Psoas muscle (tissue), 8 donors: Measurements from ENCODE around the gene SHROOM3. TPM values are rescaled to one million over a fixed set of nuclear protein-coding genes. Genes with fewer than 3 reads are reported as not detected.

Source experiments
- ATAC-seq, 4 donors: fragments of 200-7000 bp; cut with Tn5 transposase; one replicate each; pipeline ENCODE4 v1.9.1; 2020; ENCODE audit warnings: moderate library complexity in 3 of 4, mild to moderate bottlenecking in 2 of 4
- DNase-seq, 2 donors: peaks; one replicate each; pipeline ENCODE4 v3.0.0-alpha.2; 2020
- H3K27ac ChIP-seq: fragments of 200-600 bp; one replicate; pipeline ENCODE4 v1.8.0; 2022
- H3K27me3 ChIP-seq, 3 donors: fragments of 200-600 bp in 1 of 3; one replicate each; pipeline versions ENCODE4 v1.6.1 to v1.8.0; 2013 to 2022; ENCODE audit warnings: low read length in 2 of 3, mild to moderate bottlenecking in 2 of 3, moderate library complexity in 1 of 3; ENCODE audit not compliant: insufficient read depth in 3 of 3
- H3K36me3 ChIP-seq, 2 donors: fragments of 200-600 bp in 1 of 2; one replicate each; pipeline versions ENCODE4 v1.6.1 to v1.8.0; 2013 to 2022; ENCODE audit warnings: low read depth in 1 of 2, mild to moderate bottlenecking in 1 of 2, moderate library complexity in 1 of 2; ENCODE audit not compliant: insufficient read depth in 1 of 2
- H3K4me1 ChIP-seq: fragments of 200-600 bp; one replicate; pipeline ENCODE4 v1.8.0; 2022
- H3K4me3 ChIP-seq: fragments of 200-600 bp; one replicate; pipeline ENCODE4 v1.8.0; 2022; ENCODE audit warnings: mild to moderate bottlenecking
- H3K9me3 ChIP-seq: fragments of 200-600 bp; one replicate; pipeline ENCODE4 v1.8.0; 2022
- WGBS, 3 donors: extraction: QIAGEN DNeasy Blood & Tissue Kit; methylation state at CpG; one replicate each; pipeline versions ENCODE4 v1.1.6 to v1.1.7; 2013; 5-methylcytosine and 5-hydroxymethylcytosine counted together
- intact Hi-C, 2 donors: fragments of 100-400 bp; cut with DNase I; formaldehyde crosslinking; loops; one replicate each; pipeline versions ENCODE4 v1.11.0 to v1.14.2; 2022
- polyA plus RNA-seq, 3 donors: library from polyadenylated mRNA; stranded (reverse); fragments of 200-250 nt; gene quantifications; one replicate each; pipeline ENCODE4 v1.2.3, GENCODE V29; 2013
- total RNA-seq, 4 donors: library from RNA; stranded (reverse); fragmentation: NEBNext Ultra II Directional in 2 of 4; extraction: Animal tissue kit (Norgen Biotek cat#: 25700) in 2 of 4; gene quantifications; one replicate each; pipeline versions ENCODE4 v1.2.1 to v1.2.4, GENCODE V29; 2021 to 2023
- TF ChIP-seq, protein P1 (sequence below): fragments of 200-600 bp; IDR thresholded peaks from one replicate; pipeline ENCODE4 v1.8.0; 2022; ENCODE audit warnings: antibody characterized with exemption
- donor health status: healthy with polysubstance abuse.
- donor health status: DM: no; HTN: no; CAD: no; lungs with moderate emphysema.
- donor health status: Bipolar disorder and iron deficiency.
- donor health status: healthy.
- donor health status: DM: yes; HTN: yes; CAD: no.
- donor health status: DM: no; HTN: no; CAD: no.
- donor health status: DM: no; HTN: no; CAD: no.
- donor health status: DM: yes; HTN: yes; CAD: no.

Gene SHROOM3
- total and polyA plus RNA-seq, 7 donors = 0.01 to 0.79 (median 0.06) TPM

DNA sequence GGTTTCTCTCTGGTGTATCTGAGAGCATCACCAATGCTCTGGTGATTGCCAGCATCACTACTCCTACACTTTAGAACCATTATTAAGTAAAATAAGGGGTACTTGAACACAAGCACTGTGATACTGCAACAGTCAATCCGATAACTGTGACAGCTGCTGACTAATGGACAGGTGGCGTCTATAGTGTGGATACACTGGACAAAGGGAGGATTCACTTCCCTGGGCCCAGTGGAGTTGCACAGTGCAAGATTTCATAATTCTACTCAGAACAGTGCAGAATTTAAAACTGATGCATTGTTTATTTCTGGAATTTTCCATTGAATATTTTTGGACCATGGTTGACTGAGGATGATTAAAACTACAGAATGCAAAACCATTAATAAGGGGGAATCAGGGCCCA, 97.8 kb downstream of the SHROOM3 start:
- DNase-seq (no peak), ATAC-seq (no peak)
- TF ChIP-seq, protein P1, sequence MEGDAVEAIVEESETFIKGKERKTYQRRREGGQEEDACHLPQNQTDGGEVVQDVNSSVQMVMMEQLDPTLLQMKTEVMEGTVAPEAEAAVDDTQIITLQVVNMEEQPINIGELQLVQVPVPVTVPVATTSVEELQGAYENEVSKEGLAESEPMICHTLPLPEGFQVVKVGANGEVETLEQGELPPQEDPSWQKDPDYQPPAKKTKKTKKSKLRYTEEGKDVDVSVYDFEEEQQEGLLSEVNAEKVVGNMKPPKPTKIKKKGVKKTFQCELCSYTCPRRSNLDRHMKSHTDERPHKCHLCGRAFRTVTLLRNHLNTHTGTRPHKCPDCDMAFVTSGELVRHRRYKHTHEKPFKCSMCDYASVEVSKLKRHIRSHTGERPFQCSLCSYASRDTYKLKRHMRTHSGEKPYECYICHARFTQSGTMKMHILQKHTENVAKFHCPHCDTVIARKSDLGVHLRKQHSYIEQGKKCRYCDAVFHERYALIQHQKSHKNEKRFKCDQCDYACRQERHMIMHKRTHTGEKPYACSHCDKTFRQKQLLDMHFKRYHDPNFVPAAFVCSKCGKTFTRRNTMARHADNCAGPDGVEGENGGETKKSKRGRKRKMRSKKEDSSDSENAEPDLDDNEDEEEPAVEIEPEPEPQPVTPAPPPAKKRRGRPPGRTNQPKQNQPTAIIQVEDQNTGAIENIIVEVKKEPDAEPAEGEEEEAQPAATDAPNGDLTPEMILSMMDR = no peak
- Histone ChIP-seq H3K9me3 (no peaks in the 10 kb centered on the region), H3K27me3 (no peaks in the 10 kb centered on the region), H3K27ac (no peak overlapping the region), H3K4me3 (no peak overlapping the region), H3K36me3 (no peaks in the 10 kb centered on the region), H3K4me1 (no peaks in the 10 kb centered on the region)
- 29 to 47% (median 37%) methylated on average over 2 of the region's 2 CpGs for WGBS, 3 donors
- intact Hi-C loops = no loop called here

DNA sequence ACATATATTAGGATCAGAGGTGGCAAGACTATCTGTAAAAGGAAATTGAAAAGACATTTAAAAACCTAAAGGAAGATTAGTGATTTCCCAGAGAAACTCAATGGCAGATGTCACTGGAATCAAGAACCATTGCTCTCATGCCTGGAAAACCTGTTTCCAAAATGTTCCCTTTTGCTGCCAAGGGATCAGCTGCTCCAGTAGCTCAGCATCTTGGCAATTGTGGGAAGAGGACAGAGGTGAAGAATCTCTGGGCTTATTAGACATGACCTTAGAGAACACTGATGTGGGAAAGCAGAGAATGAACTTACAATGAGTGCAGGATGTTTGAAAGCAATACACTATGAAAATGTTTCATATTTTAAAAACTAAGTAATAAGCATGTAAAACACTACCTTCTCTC, 98.3 kb downstream of the SHROOM3 start:
- intact Hi-C loops = no loop called here
- ATAC-seq (peak in 1 of 4 donors; percentile 37), DNase-seq (no peak)
- Histone ChIP-seq H3K9me3 (no peaks in the 10 kb centered on the region), H3K27me3 (no peaks in the 10 kb centered on the region), H3K36me3 (no peaks in the 10 kb centered on the region), H3K4me3 (no peak overlapping the region), H3K4me1 (no peaks in the 10 kb centered on the region), H3K27ac (no peak overlapping the region)
- TF ChIP-seq, protein P1 = no peak

DNA sequence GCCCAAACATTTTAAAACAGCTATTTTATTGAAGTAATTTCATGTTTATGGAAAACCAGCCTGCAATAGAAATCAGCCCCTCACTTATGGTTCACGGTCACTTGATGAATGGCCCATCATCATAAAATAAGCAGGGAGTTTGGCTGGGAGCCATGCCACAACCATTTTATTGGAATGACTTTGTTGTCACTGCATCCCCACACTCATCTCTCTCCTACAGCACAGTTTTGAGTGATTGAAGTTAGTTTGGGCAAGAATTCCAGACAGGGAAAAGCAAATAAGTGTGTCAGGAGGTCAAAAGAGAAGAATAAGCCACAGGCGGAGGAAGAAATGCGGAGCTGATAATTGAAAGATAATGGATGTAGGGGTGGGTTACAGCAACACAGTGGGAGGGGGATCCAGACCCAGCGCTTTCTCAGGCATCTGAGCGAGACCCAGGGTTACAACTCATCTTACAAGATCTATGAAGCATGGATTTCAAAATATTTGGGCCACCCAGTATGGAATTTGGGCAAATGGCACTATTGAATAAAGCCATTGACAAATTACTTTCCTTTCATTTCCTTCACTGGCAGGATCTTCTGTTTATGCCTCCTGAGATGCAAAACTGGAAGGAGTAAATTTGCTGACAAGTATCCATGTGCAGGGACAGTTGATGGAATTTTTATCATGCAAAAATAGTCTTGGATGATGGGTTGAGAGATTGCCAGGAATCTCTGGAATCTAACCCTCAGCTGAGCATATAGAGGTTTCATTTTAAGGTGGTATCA, 100.8 kb downstream of the SHROOM3 start:
- no peak for ATAC-seq

DNA sequence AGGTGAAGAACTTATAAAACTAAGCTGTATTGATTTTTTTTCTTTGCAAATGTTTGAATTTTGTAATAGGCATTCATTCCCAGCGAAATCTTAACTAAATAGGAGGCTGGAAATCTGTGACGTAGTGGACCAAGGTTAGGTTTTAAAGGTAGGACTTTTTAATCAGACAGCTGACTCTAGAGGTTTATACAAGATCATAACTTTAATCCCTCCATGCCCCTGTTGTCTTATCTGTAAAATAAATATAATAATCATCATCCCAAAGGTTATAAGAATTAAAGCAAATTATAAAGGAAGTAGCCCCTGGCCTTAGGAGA, 101.3 kb downstream of the SHROOM3 start:
- TF ChIP-seq, protein P1 = no peak
- H3K9me3 ChIP-seq = no peaks in the 10 kb centered on the region
- intact Hi-C loops = no loop called here
- H3K27me3 ChIP-seq = no peaks in the 10 kb centered on the region
- H3K36me3 ChIP-seq = no peaks in the 10 kb centered on the region
- WGBS, 3 donors = 86 to 91% (median 87%) methylated on average over 2 of the region's 2 CpGs
- DNase-seq (no peak), ATAC-seq (no peak)
- H3K4me3 ChIP-seq = no peak overlapping the region
- no peak overlapping the region for H3K27ac ChIP-seq
- no peaks in the 10 kb centered on the region for H3K4me1 ChIP-seq

More for the DNA sequence above, 100.8 kb downstream of the SHROOM3 start:
- H3K4me1 ChIP-seq = no peaks in the 10 kb centered on the region
- no peaks in the 10 kb centered on the region for H3K9me3 ChIP-seq
- intact Hi-C loops = no loop called here
- no peak overlapping the region for H3K4me3 ChIP-seq
- no peaks in the 10 kb centered on the region for H3K36me3 ChIP-seq
- TF ChIP-seq, protein P1 = no peak
- WGBS, 3 donors = 86 to 98% (median 94%) methylated on average over 5 of the region's 5 CpGs
- H3K27me3 ChIP-seq = no peaks in the 10 kb centered on the region
- H3K27ac ChIP-seq = no peak overlapping the region
- no peak for DNase-seq

DNA sequence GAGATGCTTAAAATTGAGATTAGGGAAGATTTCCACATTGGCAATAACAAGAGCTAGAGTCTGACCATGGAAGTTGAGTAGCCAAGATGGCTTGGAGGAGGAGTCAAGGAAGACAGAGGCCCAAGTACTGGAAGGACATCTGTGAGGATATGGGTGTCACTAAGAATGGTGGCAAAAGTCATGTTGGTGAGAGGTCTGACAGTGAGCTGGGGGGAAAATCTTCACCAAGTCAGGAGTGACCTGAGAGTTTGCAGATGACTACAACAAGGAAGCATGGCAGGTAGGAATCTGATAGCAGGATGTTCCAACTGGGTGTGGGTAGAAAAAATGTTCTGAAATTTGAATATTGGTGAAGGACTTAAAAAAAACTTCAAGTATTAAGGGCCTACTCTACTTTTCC, 103.3 kb downstream of the SHROOM3 start:
- H3K4me1 ChIP-seq = no peaks in the 10 kb centered on the region
- H3K27me3 ChIP-seq = no peaks in the 10 kb centered on the region
- no peaks in the 10 kb centered on the region for H3K36me3 ChIP-seq
- no peak overlapping the region for H3K27ac ChIP-seq
- ATAC-seq (no peak), DNase-seq (no peak)
- TF ChIP-seq, protein P1 = no peak
- no peak overlapping the region for H3K4me3 ChIP-seq
- no peaks in the 10 kb centered on the region for H3K9me3 ChIP-seq
- intact Hi-C loops = no loop called here
